Activated naive CD4-positive, alpha-beta T cell (primary cell): Measurements from ENCODE around the gene RAB26.

ENCODE experiments used
- DNase-seq, 4 experiments: peaks; one replicate each; lab custom pipeline; 2025; lab: John Stamatoyannopoulos, UW

RAB26 gene

DNA sequence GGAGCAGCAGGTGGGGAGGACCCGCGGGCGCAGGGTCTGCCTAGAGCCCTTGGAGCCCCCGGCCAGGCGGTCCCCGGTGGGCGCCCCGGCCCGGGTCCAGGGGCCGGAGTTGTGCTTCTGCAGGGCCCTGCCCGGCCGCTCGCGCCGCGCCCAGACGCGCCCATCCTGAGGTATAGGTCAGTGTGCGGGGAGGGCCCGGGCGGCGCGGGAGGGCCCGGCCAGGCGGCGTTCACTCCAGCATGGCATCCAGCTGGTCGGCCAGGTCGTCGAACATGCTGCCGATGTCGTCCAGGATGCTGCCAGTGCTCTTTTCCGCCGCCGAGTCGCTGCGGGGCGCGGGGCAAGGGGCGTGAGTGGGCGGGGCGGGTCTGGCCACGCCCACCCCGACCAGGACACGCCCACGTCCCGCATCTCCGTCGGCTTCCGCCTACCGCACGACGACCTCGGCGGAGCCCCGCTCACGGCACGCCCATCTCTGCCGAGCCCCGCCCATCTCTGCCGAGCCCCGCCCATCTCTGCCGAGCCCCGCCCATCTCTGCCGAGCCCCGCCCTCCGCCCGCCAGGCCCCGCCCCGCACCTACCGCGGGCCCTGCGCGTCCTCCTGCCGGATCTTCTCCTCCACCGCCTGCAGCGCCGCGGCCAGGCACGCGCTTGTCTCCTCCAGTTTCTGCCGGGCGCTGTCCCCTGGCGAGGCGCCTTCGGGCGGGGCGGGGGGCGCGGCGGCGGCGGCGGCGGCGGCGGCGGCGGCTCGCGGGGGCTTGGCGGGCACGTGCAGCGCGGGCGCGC lies 30.1 kb downstream of the RAB26 start:
- DNase-seq, result no peak

DNA sequence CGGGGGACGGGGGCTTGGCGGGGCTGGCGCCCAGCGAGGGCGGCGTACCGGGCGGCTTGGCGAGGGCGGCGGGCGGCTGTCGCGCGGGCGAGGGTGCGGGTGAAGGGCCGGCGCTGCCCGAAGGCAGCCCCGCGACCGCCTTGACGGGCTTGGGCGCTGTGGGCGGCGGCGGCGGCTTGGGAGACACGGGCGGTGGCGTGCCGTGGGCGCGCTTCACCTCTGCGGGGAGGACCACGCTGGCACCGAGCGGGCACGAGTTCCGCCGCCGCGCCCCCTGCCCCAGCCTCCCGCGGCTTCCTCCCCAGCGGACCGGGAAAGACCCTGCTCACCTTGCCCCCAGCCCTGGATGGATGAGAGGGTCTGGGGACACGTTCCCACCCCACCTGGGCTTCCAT lies 30.7 kb downstream of the RAB26 start:
- DNase-seq, result no peak

DNA sequence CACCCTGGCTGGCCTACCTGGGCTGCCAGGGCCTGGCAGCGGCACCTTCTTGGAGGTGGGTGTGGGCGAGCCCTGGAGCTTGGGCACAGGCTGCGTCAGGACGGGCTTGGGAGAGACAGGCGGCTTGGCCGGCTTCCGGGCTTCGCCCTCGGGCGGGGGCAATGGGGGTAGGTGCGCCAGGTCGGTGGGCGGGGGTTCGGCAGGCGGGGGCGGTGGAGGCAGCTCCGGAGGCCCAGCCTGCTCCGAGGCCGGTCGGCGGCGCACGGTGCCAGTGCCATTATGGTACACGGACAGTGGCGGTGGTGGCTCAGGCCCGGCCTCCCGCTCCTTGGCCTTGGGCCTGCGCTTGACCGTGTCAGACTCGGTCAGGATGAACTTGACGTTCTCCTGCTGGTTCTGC lies 31.2 kb downstream of the RAB26 start:
- no peak for DNase-seq

DNA sequence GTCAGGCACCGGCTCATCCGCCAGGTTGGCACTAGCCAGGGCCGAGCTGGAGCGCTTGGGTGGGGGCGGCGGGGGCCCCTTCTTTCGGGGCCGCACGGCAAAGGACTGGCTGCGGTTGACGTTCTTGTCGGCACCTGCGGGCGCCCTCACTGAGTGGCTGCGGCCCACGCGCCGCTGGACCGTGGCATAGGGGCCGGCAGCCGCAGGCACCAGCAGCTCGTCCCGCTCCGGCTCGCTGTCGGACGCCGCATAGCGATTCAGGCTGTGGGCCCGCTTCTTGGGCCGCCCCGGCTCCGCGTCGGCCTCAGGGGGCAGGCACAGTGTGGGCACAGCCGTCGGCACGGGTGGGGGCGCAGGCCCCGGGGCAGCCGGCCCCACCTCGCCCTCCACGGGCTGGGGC lies 32.0 kb downstream of the RAB26 start:
- no peak for DNase-seq

DNA sequence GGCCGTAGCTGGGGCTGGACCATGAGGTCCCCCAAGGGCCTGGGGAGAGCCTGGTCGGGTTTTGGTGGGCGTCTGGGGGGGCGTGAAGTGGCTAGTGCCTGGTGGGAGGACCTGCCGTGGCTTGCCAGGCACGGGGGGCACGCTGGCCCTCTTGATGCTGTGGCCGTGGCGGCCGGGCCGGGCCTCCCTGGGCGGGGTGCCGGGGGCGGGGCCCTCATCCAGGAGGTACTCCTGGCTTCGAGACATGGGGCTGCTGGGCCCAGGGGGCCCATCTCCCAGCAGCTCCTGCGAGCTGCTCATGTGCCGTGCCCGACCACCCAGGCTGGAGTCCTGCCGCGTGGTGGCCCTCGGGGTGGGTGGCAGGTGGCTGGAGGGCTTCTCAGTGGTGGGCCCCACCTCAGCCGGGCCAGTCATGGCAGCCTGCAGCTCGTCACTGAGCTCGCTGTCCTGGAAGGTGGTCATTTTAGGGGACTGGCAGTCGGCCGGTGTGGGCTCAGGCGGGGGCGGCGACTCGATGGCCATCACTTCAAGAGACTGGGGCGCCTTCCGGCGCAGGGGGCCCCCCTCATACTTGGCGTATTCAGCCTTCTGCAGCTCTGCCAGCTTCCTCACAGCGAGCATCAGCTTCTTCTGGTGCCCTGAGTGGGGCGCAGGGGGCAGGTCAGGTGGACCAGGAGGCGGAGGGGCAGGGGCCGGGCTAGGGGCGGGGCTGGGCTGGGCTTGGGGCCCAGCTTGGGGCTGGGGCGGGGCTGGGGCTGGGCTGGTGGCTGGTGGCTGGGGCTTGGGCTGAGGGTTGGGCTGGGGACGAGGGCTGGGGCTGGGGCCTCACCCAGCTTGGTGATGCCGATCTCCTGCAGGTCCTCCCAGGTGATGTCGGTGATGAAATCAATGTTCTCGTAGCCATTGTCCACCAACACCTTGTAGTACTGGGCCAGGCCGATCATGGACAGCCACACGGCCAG lies 32.8 kb downstream of the RAB26 start:
- DNase-seq, result no peak

DNA sequence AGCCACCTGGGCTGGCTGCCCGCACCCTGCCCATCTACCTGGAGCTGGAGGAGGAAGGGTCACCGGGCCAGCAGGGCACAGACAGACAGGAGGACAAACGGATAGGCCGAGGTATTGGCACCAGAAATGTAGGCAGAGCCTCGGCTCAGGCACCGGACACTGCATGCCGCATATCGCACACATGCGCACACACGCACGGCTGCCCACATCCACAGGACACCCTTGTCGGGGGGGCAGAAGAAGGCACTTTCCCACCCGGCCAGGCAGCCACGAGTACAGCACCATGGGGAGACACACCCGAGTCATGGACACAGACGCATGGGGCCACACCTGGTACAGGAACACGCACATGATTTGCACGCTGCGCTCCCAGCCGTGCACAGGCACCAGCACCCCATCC lies 33.5 kb downstream of the RAB26 start:
- DNase-seq, result no peak

DNA sequence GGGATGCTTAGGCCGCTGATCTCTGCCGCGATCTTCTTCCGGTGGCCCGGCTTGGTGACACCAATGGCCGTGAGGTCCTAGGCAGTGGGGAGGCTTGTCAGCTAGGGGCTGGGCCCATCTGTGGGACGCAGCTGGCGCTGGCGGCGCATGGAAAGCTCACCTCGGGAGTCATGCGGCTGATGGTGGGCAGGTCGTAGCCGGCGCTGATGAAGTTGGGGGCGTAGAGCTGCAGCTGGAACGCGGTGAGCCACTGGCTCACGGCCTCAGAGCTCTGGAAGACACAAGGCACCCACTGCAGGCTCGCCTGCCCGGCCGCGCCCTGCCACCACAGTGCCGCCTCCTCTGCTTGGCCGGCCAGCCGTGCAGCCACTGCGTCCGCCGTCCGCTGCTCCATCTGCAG lies 35.2 kb downstream of the RAB26 start:
- no peak for DNase-seq

DNA sequence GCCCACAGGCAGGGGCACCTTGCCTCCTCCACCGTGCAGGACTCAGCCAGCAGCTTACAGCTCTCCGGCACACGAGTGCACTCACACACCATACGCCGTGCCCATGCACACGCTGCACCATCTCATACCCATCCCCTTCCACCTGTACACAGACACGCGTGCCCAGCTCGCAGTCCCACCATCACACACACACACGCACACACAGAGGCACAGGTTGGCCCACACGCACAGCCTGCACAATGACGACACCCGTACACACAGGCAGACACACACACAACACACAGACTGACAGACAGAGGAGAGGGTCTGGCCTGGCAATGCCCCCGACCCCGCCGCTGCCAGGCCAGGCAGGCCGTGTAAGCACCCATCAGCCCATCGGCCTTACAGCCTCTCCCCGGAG lies 35.9 kb downstream of the RAB26 start:
- DNase-seq, result no peak

DNA sequence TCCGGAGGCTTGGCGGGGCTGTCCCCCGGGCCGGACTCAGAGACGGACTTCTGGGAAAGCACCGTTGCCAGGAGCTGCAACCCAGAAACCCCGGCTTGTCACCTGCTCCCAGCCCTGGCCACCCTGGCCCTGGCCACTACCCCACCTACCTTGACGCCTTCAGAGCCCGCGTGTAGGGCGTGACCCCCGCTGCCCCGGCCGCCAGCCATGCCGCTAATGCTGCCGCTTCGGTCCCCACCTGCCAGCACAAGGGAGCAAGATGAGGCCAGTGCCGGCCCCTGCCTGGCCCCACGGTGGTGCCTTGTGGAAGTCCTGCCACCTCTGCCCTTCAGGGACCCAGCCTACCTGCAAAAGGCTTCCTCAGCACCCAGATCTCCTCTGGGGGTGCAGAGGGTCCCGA lies 36.5 kb downstream of the RAB26 start:
- DNase-seq, result no peak

DNA sequence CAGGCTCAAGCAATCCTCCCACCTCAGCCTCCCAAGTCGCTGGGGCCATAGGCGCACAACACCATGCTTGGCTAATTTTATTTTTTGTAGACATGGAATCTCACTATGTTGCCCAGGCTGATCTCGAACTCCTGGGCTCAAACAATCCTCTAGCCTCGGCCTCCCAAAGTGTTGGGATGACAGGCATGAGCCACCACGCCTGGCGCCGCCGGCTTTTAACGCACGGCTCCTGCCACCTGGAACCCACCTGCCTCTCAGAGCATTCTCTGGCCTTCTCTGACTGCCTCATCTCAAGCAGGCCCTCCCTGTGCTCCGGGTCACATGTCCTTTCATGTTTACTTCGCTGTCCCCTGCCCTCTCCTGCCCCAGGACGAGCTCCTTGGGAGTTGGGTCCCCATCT lies 37.6 kb downstream of the RAB26 start:
- DNase-seq, result no peak

DNA sequence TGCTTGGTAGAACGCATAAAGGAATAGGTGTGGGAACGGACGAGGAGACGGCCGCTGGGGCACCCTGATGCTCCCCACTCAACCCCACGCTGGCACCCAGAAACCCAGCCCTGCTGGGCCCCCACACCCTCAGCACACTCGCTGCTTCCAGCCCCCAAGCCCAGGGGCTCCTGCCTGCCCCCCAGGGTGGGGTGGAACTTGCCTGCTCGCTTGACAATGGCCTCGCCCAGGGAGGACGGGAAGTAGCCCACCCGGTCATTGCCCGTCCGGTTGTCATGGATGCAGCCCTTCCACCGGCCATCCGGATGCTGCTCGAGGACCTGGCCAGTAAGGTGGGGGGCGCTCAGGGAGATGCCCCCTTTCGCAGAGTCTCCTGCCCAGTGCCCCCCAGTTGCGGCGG lies 38.1 kb downstream of the RAB26 start:
- DNase-seq, result no peak

DNA sequence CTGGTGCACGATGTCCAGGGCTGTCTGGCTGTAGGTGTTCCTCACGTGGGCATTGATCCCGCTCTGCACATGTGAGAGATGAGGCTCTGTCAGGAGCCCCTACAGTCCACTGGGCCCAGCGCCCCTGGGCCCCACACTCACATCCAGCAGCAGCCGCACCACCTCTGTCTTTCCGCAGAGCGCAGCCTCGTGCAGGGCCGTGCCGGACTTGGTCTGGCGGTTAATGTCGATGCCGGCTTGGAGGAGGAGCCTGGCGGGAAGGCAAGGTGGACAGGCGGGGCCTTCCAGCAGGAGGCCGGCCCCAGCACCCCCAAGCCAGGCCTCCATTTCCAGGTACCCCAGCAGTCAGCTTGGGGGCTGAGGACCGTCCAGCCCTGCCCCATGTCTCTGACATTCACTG lies 38.8 kb downstream of the RAB26 start:
- no peak for DNase-seq

DNA sequence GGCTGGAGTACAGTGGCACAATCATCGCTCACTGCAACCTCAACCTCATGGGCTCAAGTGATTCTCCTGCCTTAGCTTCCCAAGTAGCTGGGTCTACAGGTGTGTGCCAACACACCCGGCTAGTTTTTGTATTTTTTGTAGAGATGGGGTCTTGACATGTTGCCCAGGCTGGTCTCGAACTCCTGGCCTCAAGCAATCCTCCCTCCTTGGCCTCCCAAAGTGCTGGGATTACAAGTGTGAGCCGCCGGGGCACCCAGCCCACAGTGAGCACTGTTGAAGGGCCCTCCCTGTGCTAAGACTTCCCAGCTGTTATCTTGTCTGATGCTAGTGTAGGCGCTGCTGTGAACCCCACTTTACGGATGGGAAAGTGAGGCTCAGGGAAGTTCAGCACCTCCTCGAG lies 40.0 kb downstream of the RAB26 start:
- DNase-seq, result no peak

DNA sequence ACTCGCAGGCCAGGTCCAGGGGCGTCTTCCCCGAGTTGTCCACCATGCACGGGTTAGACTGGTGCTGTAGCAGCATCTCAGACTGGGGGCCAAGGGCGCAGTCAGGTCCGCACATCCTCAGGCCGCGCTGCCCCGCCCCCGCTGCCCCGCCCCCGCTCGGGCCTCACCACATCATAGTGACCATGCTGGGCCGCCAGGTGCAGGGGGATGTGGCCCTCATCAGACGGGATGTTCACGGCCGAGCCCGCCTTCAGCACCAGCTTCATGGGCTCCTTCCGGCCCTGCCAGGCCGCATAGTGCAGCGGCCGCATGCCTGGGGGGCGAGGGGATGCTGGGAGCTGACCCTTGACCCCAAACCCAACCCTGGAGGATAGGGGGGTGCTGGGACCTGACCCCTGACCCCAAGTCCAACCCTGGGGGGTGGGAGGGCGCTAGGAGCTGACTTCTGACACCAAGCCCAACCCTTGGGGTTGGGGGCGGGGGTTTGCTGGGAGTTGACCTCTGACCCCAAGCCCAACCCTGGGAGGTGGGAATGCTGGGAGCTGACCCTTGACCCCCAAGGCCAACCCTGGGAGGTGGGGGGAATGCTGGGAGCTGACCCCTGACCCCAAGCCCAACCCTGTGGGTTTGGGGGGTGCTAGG lies 40.9 kb downstream of the RAB26 start:
- DNase-seq, result no peak

DNA sequence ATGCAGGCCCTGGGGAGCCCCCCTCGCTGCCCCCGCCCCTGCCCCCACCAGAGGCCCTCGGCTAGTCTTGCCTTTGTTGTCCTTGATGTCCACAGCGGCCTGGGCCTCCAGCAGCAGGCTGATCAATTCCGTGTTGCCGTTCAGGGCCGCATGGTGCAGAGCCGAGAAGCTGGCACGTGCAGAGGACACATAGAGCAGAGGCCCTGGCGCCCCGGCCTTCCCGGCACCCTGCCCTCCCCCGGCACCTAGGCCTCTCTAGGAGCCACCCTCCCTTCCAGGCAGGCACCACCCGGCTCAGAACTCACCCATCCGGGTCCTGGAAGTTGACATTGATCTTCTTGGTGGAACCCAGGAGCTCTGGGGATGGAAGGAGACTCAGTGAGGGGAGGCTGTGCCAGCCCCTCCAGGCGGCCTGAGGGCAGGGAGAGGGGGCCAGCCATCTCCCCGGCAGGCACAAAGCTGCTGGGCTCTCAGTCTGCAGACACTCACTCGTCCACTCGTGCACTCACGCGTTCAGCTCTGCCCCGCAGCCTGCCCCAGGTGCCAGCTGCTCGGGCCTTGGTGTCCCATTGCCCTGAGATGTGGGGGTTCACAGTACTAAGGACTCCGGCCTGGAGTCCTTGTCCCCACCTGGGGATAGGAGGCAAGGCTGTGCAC lies 41.7 kb downstream of the RAB26 start:
- no peak for DNase-seq

DNA sequence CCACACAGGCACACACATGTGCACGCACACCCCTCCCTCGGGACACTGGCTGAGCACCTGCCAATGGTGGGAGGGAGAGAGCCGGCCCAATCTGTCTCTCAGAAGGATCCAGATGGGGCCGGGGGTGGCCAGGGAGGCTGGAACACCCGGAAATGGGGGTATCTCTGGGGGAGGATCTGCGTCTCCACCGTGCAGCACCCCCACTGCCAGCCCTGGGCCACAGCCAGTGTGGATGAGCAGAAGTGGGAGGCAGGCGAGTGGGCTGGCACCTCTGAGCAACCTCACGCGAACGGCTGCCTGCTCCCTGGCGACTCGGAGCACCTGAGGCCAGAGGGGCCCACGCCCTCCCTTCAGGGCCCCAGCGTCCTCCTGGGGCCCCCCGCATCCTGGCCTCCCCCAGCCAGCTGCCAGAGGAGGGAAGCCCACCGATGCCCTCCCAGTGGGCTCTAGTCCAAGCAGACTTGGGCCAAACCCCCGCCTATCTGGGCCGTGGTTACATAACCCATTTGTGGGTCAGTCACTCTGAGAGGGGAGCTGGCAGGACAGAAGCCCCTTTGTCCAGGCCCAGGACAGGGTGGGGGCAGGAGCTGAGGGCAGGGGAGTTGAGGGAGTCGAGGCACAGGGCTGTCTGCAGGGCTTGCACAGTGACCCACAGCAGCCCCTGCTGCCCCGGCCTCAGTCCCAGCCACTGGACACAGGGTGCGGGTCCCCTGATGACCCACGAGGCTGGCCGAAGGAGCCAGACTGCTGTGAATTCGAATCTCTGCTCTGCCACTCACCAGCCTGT lies 42.4 kb downstream of the RAB26 start:
- DNase-seq, result no peak

DNA sequence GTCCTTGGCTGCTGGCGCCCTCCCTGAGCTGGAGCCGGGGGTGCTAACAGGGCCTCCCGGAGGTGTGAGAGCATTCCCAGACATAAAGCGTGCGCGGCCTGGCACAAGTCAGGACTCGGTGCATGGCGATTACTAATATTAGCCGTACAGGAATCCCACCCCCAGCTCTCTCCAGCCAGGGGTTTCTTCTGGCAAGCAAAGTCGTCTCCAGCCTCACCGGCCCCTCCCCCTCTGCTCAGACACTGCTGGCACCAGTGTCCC lies 43.0 kb downstream of the RAB26 start:
- DNase-seq, result no peak

DNA sequence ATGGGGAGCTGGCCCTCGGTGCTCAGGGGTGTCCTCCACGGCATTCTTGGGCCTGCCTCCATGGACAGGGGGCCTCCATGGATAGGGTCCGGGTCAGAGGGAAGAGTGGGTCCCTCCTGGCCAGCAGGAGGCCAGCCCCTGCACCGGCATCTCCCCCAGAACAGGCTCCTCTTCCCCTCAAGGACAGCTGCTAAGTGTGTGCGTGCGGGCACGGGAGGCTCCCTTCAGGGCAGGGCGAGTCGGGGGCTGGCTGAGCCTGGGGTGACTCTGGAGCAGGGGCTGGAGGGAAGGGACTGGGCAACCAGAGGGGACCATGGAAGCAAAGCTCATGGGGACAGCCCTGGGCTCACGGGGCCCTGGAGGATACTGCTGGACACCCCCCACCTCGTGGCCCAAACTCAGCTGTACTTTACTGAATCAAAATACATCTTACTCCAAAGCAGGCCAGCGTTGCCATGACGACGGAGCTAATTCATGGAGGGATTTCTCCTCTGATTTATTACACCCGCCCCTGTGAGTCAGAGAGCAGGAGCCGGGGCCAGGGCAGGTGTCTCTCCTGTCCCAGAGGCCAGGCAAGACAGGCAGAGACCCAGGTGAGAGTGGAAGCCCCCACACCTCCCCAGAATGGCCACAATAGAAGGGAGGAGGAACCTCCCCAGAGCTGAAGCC lies 45.9 kb downstream of the RAB26 start:
- DNase-seq, result no peak

DNA sequence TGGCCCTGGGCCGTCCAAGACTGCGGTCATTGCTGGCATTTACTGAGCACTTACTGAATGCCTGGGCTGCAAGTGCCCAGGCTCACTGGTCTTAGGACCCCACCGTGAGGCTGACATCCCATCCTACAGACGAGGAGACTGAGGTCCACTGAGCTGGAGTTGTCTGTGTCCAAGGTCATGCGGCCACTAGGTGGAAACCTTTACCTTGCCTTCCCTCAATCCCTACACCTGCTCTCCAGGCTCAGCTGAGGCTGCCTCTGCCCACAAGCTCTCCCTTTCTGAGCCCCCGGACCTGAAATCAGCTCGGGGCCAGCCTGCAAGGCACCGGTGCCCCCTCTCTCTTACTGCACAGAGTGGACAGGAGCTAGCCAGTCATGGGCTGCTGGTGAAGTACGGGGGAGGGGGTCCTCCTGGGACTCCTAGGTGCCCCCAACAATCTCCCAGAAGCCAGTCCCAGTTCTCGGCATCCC lies 46.5 kb downstream of the RAB26 start:
- DNase-seq, result peak in 1 of 4 experiments; percentile 23

DNA sequence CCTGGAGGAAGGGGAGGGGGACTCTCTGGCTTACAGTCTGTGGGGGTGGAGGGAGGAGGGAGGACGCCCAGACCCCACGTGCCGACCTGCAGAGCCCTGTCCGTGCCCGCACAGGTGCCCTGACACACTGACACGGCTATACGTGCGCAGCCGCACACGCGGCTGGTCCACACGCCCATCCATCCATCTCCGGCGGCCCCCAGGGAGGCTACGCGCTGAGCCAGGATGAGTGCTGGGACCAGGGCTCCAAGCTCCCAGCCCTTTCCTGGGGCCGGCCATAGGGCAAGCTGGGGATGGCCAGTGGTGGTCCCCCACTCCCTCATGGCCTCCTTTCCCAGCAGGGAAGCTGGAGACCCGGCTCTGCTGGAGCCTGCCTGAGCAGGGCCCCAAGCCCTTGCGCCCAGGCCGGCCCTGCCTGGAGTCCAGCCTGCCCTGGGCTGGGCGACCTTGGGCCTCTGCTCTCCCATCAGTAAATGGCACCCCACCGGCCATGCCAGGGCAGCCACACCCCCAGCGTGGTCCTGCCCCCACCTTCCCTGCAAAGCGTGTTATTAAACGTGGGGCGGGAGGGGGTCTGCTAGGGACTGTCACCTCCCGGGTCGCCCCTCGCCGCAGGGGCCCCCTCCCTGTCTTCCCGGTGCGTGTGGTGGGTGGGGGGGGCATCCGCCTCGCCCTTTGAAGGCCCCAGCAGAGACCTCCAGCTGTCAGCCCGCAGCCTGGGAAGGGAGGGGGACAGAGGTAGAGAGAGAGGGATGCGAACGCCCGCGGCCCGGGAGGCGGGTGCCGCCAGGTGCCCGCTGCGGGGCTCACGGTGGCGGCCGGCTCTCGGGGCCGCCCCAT lies 47.1 kb downstream of the RAB26 start:
- no peak for DNase-seq
